Measurements from ENCODE around the gene RAB11FIP2.

The RAB11FIP2 gene

GRCh38 chr10:117980216-117980615 lies 66.5 kb downstream of the RAB11FIP2 start:
- Histone ChIP-seq H3K4me2 (ENCODE audit: insufficient read depth, low read length) (no peak overlapping the region), H3K36me3 (ENCODE audit: insufficient read depth, low read length) (no peaks in the 10 kb centered on the region), H2AFZ (ENCODE audit: low read depth, low read length) (no peak overlapping the region), H3K79me2 (ENCODE audit: insufficient read depth, low read length) (no peaks in the 10 kb centered on the region), H3K9me3 (ENCODE audit: insufficient read depth, low read length, severe bottlenecking) (no peaks in the 10 kb centered on the region), H3K27ac (ENCODE audit: low read length) (no peak overlapping the region), H4K20me1 (ENCODE audit: insufficient read depth, low read length) (no peaks in the 10 kb centered on the region), H3K9ac (ENCODE audit: low read depth, low read length) (no peak overlapping the region), H3K4me1 (ENCODE audit: insufficient read depth, low read length) (no peaks in the 10 kb centered on the region), H3K4me3 (ENCODE audit: low read depth in 1 of 2, low read length in 2 of 2) (no peak overlapping the region), H3K27me3 (ENCODE audit: insufficient read depth, low read length, poor library complexity) (no peaks in the 10 kb centered on the region)
- DNase-seq (no peak), ATAC-seq (ENCODE audit: insufficient read depth, low read depth) (no peak)
- TF ChIP-seq CTCF (IDR thresholded peaks at IDR 0.05; ENCODE audit: borderline replicate concordance, extremely low read depth, low read length, poor library complexity, severe bottlenecking) = no peak
- TF ChIP-seq EZH2 (IDR thresholded peaks at IDR 0.05; ENCODE audit: borderline replicate concordance, low read depth, low read length, severe bottlenecking) = no peak

- ATAC-seq (ENCODE audit: insufficient read depth, low read depth) (no peak), DNase-seq (no peak)
- TF ChIP-seq EZH2 (IDR thresholded peaks at IDR 0.05; ENCODE audit: borderline replicate concordance, low read depth, low read length, severe bottlenecking) = no peak
- TF ChIP-seq CTCF (IDR thresholded peaks at IDR 0.05; ENCODE audit: borderline replicate concordance, extremely low read depth, low read length, poor library complexity, severe bottlenecking) = no peak
- Histone ChIP-seq H2AFZ (ENCODE audit: low read depth, low read length) (no peak overlapping the region), H3K4me2 (ENCODE audit: insufficient read depth, low read length) (no peak overlapping the region), H3K27me3 (ENCODE audit: insufficient read depth, low read length, poor library complexity) (no peaks in the 10 kb centered on the region), H3K4me1 (ENCODE audit: insufficient read depth, low read length) (no peaks in the 10 kb centered on the region), H3K36me3 (ENCODE audit: insufficient read depth, low read length) (no peaks in the 10 kb centered on the region), H4K20me1 (ENCODE audit: insufficient read depth, low read length) (no peaks in the 10 kb centered on the region), H3K9ac (ENCODE audit: low read depth, low read length) (no peak overlapping the region), H3K9me3 (ENCODE audit: insufficient read depth, low read length, severe bottlenecking) (no peaks in the 10 kb centered on the region), H3K79me2 (ENCODE audit: insufficient read depth, low read length) (no peaks in the 10 kb centered on the region), H3K4me3 (ENCODE audit: low read depth in 1 of 2, low read length in 2 of 2) (no peak overlapping the region), H3K27ac (ENCODE audit: low read length) (no peak overlapping the region)
Observed at GRCh38 chr10:117972168-117972837, 74.4 kb downstream of the RAB11FIP2 start.

GRCh38 chr10:117970962-117971361 lies 75.8 kb downstream of the RAB11FIP2 start:
- DNase-seq = no peak
- Histone ChIP-seq H3K9me3 (ENCODE audit: insufficient read depth, low read length, severe bottlenecking) (no peaks in the 10 kb centered on the region), H3K79me2 (ENCODE audit: insufficient read depth, low read length) (no peaks in the 10 kb centered on the region), H3K4me1 (ENCODE audit: insufficient read depth, low read length) (no peaks in the 10 kb centered on the region), H3K27me3 (ENCODE audit: insufficient read depth, low read length, poor library complexity) (peaks cover 3% of the 10 kb centered on the region), H3K4me3 (ENCODE audit: low read depth in 1 of 2, low read length in 2 of 2) (no peak overlapping the region), H4K20me1 (ENCODE audit: insufficient read depth, low read length) (no peaks in the 10 kb centered on the region), H2AFZ (ENCODE audit: low read depth, low read length) (no peak overlapping the region), H3K27ac (ENCODE audit: low read length) (no peak overlapping the region), H3K4me2 (ENCODE audit: insufficient read depth, low read length) (no peak overlapping the region), H3K9ac (ENCODE audit: low read depth, low read length) (no peak overlapping the region), H3K36me3 (ENCODE audit: insufficient read depth, low read length) (no peaks in the 10 kb centered on the region)
- no peak for ATAC-seq (ENCODE audit: insufficient read depth, low read depth)
- TF ChIP-seq EZH2 (IDR thresholded peaks at IDR 0.05; ENCODE audit: borderline replicate concordance, low read depth, low read length, severe bottlenecking) (no peak), CTCF (IDR thresholded peaks at IDR 0.05; ENCODE audit: borderline replicate concordance, extremely low read depth, low read length, poor library complexity, severe bottlenecking) (no peak)

Data from DND-41 (cell line).